Activated B cell treated with CpG ODN at 0.5 μM for 24 hours (primary cell): ENCODE measurements around the gene RPS23. TPM values are rescaled to one million over a fixed set of nuclear protein-coding genes. Genes with fewer than 3 reads are reported as not detected.

Experiments used
- ATAC-seq: fragments of 200-7000 bp; cut with Tn5 transposase; one replicate; pipeline ENCODE4 v1.10.0; 2021; ENCODE audit warnings: low read depth, mild to moderate bottlenecking, moderate library complexity
- CTCF ChIA-PET: fragments of 350-600 bp; sonication (Branson Sonifier 250); formaldehyde crosslinking; loops from one replicate; lab custom pipeline; 2021; ENCODE audit warnings: antibody characterized with exemption; lab: Charles Lee
- POLR2A ChIA-PET: fragments of 350-600 bp; sonication (Branson Sonifier 250); formaldehyde crosslinking; loops from one replicate; lab custom pipeline; 2021; ENCODE audit warnings: antibody characterized with exemption; lab: Charles Lee
- DNase-seq: peaks from one replicate; pipeline ENCODE4 v3.0.0; 2022
- H3K27ac Mint-ChIP-seq: one replicate; pipeline ENCODE4 v1.8.0; 2020; ENCODE audit warnings: mixed read lengths
- H3K27me3 Mint-ChIP-seq: one replicate; pipeline ENCODE4 v1.8.0; 2021; ENCODE audit warnings: mixed read lengths
- H3K36me3 Mint-ChIP-seq: one replicate; pipeline ENCODE4 v1.8.0; 2021; ENCODE audit warnings: low read depth, mixed read lengths
- H3K4me1 Mint-ChIP-seq: one replicate; pipeline ENCODE4 v1.8.0; 2021; ENCODE audit warnings: mixed read lengths
- H3K4me3 Mint-ChIP-seq: one replicate; pipeline ENCODE4 v1.8.0; 2020; ENCODE audit warnings: mild to moderate bottlenecking, mixed read lengths
- H3K9me3 Mint-ChIP-seq: one replicate; pipeline ENCODE4 v1.8.0; 2020; ENCODE audit warnings: mixed read lengths
- CTCF ChIP-seq: fragments of 200-600 bp; IDR thresholded peaks from one replicate; pipeline ENCODE4 v1.8.0; 2022; ENCODE audit warnings: antibody characterized with exemption, mild to moderate bottlenecking
- intact Hi-C: fragments of 100-400 bp; cut with micrococcal nuclease; formaldehyde crosslinking; loops from one replicate; pipeline ENCODE4 v1.15.1; 2024
- total RNA-seq: library from RNA; stranded (reverse); gene quantifications from 2 replicates; pipeline ENCODE4 v1.2.3, GENCODE V29; 2022

The RPS23 gene
- total RNA-seq, 1 donor from 2014 or later: 4,125 TPM

- ChIA-PET CTCF (no interaction called here), POLR2A (no interaction called here)
- H3K27ac Mint-ChIP-seq: no peak overlapping the region
- no peaks in the 10 kb centered on the region for H3K4me1 Mint-ChIP-seq
- no peak overlapping the region for H3K4me3 Mint-ChIP-seq
- DNase-seq: no peak
- H3K27me3 Mint-ChIP-seq: no peaks in the 10 kb centered on the region
- H3K9me3 Mint-ChIP-seq: peaks cover 5% of the 10 kb centered on the region
- ATAC-seq: no peak
- intact Hi-C loops: no loop called here
- H3K36me3 Mint-ChIP-seq: peaks cover 3% of the 10 kb centered on the region
- no peak for TF ChIP-seq CTCF
These were observed 31.0 kb upstream of the RPS23 start for GRCh38 chr5:82309091-82309531.

GRCh38 chr5:82308416-82308815 is 30.3 kb upstream of the RPS23 start:
- intact Hi-C loops: no loop called here
- Mint-ChIP-seq H3K27me3 (no peaks in the 10 kb centered on the region), H3K4me1 (no peaks in the 10 kb centered on the region), H3K27ac (no peak overlapping the region), H3K36me3 (peaks cover 3% of the 10 kb centered on the region), H3K4me3 (no peak overlapping the region), H3K9me3 (peaks cover 5% of the 10 kb centered on the region)
- TF ChIP-seq CTCF: no peak
- ChIA-PET CTCF (no interaction called here), POLR2A (no interaction called here)
- DNase-seq: no peak
- no peak for ATAC-seq

- Mint-ChIP-seq H3K36me3 (peaks cover 3% of the 10 kb centered on the region), H3K4me1 (no peaks in the 10 kb centered on the region), H3K9me3 (peaks cover 5% of the 10 kb centered on the region), H3K27me3 (no peaks in the 10 kb centered on the region), H3K4me3 (no peak overlapping the region), H3K27ac (no peak overlapping the region)
- intact Hi-C loops: no loop called here
- ATAC-seq (no peak), DNase-seq (no peak)
- TF ChIP-seq CTCF: no peak
- ChIA-PET CTCF (no interaction called here), POLR2A (no interaction called here)
These were observed 29.3 kb upstream of the RPS23 start for GRCh38 chr5:82307451-82307850.

GRCh38 chr5:82306151-82306550 is 28.0 kb upstream of the RPS23 start:
- Mint-ChIP-seq H3K36me3 (peaks cover 3% of the 10 kb centered on the region), H3K9me3 (peaks cover 5% of the 10 kb centered on the region), H3K4me1 (no peaks in the 10 kb centered on the region), H3K4me3 (no peak overlapping the region), H3K27ac (no peak overlapping the region), H3K27me3 (no peaks in the 10 kb centered on the region)
- TF ChIP-seq CTCF: no peak
- ATAC-seq (no peak), DNase-seq (no peak)
- ChIA-PET CTCF (no interaction called here), POLR2A (no interaction called here)
- intact Hi-C loops: no loop called here

- CTCF ChIA-PET: no interaction called here
- ATAC-seq: no peak
- no peaks in the 10 kb centered on the region for H3K27me3 Mint-ChIP-seq
- no peak for DNase-seq
- H3K27ac Mint-ChIP-seq: no peak overlapping the region
- intact Hi-C loops: no loop called here
- H3K36me3 Mint-ChIP-seq: no peaks in the 10 kb centered on the region
- no peak for TF ChIP-seq CTCF
- POLR2A ChIA-PET: no interaction called here
- no peak overlapping the region for H3K4me3 Mint-ChIP-seq
- no peaks in the 10 kb centered on the region for H3K4me1 Mint-ChIP-seq
- peaks cover 4% of the 10 kb centered on the region for H3K9me3 Mint-ChIP-seq
These were observed 23.0 kb upstream of the RPS23 start for GRCh38 chr5:82301190-82301589.
